Kidney (tissue), 14 donors: Measurements from ENCODE around the gene ABHD12. TPM values are rescaled to one million over a fixed set of nuclear protein-coding genes. Genes with fewer than 3 reads are reported as not detected.
"Not testable (repeated sequence)": the region's sequence is repeated elsewhere in the genome, so short reads cannot be mapped to it uniquely, and the experiment has no call there.

ENCODE experiments used
- DNase-seq, 5 donors: peaks; one replicate each; pipeline ENCODE4 v3.0.0-alpha.2; 2013 to 2020
- FAIRE-seq: peaks from 2 replicates; lab custom pipeline; 2012; peaks lifted over from hg19 to GRCh38; lab: Jason Lieb, UNC
- H3K27ac ChIP-seq, 2 donors: one replicate each; pipeline ENCODE4 v1.7.0; 2013; ENCODE audit warnings: low read depth in 2 of 2, low read length in 2 of 2, inconsistent platforms in 1 of 2
- H3K27me3 ChIP-seq: one replicate; pipeline ENCODE4 v1.7.1; 2013; ENCODE audit warnings: low read length, inconsistent platforms; ENCODE audit not compliant: control insufficient read depth, insufficient read depth
- H3K36me3 ChIP-seq, 3 donors: one replicate each; pipeline versions ENCODE4 v1.7.0 to v1.7.1; 2013; ENCODE audit warnings: low read length in 3 of 3, control low read depth in 1 of 3, inconsistent platforms in 1 of 3; ENCODE audit not compliant: insufficient read depth in 3 of 3, control insufficient read depth in 2 of 3
- H3K4me1 ChIP-seq, 3 donors: one replicate each; pipeline versions ENCODE4 v1.7.0 to v1.7.1; 2013; ENCODE audit warnings: low read length in 3 of 3, inconsistent platforms in 1 of 3, low read depth in 1 of 3; ENCODE audit not compliant: control insufficient read depth in 2 of 3, insufficient read depth in 2 of 3
- H3K4me3 ChIP-seq, 3 donors: one replicate each; pipeline versions ENCODE4 v1.7.0 to v1.8.1; 2013; ENCODE audit warnings: low read length in 3 of 3, control low read depth in 1 of 3, inconsistent platforms in 1 of 3
- H3K9ac ChIP-seq, 3 donors: one replicate each; pipeline versions ENCODE4 v1.7.0 to v1.7.1; 2013; ENCODE audit warnings: low read length in 3 of 3, control low read depth in 1 of 3, inconsistent platforms in 1 of 3
- H3K9me3 ChIP-seq, 3 donors: one replicate each; pipeline versions ENCODE4 v1.7.0 to v1.7.1; 2013; ENCODE audit warnings: low read length in 3 of 3, control low read depth in 1 of 3, inconsistent platforms in 1 of 3; ENCODE audit not compliant: control insufficient read depth in 2 of 3, insufficient read depth in 1 of 3
- intact Hi-C: fragments of 100-400 bp; cut with DNase I; formaldehyde crosslinking; loops from one replicate; pipeline ENCODE4 v1.11.1; 2022
- polyA plus RNA-seq: library from polyadenylated mRNA; stranded (reverse); fragments of 350-450 nt; fragmentation: Illumina TruSeq; extraction: RNeasy Lipid Tissue Mini Kit (QIAGEN cat#74804); gene quantifications from one replicate; pipeline ENCODE4 v1.2.3, GENCODE V29; 2014; ENCODE audit warnings: low read depth, low replicate concordance; ENCODE audit not compliant: insufficient read depth
- total RNA-seq: library from RNA; stranded (reverse); fragmentation: NEBNext Ultra II Directional; extraction: Animal tissue kit (Norgen Biotek cat#: 25700); gene quantifications from one replicate; pipeline ENCODE4 v1.2.1, GENCODE V29; 2021
- TF ChIP-seq, protein P1 (sequence below): IDR thresholded peaks from 3 replicates; pipeline ENCODE4 v1.5.1; 2012; ENCODE audit warnings: mild to moderate bottlenecking, moderate library complexity, borderline replicate concordance; ENCODE audit not compliant: insufficient read depth; ENCODE audit errors: extremely low read depth
- donor health status: control.
- donor health status: control.
- donor health status: control.
- donor health status: control.
- donor health status: control.
- donor health status: DM: yes; HTN: yes; CAD: no.
- donor health status: Normal renal cell carcinoma (clear cell type).

Gene ABHD12
- total and polyA plus RNA-seq, 2 donors from 2014 or later, result 61.5 to 68.1 TPM

DNA sequence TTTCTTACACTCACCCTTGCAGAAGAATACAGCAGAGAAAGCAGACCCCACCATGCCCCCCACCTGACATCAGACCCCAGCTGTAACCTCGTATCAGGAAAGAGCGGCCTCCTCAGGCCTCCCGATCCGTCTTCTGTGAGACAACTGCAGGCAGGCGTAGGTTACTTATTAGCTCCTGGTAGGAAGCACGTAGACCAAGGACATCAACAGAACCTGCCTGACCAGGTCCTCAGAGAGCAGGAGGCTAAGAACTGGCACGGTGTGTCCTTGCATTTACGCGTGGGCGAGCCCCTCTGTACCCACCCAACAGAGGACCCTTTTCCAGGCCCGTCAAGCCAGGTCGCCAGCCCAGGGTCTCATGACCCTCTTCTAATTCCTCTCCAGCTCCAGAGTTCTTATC lies 51.0 kb downstream of the ABHD12 start:
- Histone ChIP-seq H3K4me3 (peak overlapping the region in 2 of 3 donors; percentile 11 to 18), H3K27me3 (no peaks in the 10 kb centered on the region), H3K36me3 (no peaks in the 10 kb centered on the region), H3K9ac (no peak overlapping the region), H3K27ac (peak overlapping the region; percentile 61 to 65), H3K4me1 (peaks cover 0 to 16% (median 13%) of the 10 kb centered on the region in 3 donors), H3K9me3 (no peaks in the 10 kb centered on the region)
- TF ChIP-seq, protein P1, sequence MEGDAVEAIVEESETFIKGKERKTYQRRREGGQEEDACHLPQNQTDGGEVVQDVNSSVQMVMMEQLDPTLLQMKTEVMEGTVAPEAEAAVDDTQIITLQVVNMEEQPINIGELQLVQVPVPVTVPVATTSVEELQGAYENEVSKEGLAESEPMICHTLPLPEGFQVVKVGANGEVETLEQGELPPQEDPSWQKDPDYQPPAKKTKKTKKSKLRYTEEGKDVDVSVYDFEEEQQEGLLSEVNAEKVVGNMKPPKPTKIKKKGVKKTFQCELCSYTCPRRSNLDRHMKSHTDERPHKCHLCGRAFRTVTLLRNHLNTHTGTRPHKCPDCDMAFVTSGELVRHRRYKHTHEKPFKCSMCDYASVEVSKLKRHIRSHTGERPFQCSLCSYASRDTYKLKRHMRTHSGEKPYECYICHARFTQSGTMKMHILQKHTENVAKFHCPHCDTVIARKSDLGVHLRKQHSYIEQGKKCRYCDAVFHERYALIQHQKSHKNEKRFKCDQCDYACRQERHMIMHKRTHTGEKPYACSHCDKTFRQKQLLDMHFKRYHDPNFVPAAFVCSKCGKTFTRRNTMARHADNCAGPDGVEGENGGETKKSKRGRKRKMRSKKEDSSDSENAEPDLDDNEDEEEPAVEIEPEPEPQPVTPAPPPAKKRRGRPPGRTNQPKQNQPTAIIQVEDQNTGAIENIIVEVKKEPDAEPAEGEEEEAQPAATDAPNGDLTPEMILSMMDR, result no peak
- intact Hi-C loops, result no loop called here
- DNase-seq (peak in 1 of 5 donors; percentile 65), FAIRE-seq (no peak)

DNA sequence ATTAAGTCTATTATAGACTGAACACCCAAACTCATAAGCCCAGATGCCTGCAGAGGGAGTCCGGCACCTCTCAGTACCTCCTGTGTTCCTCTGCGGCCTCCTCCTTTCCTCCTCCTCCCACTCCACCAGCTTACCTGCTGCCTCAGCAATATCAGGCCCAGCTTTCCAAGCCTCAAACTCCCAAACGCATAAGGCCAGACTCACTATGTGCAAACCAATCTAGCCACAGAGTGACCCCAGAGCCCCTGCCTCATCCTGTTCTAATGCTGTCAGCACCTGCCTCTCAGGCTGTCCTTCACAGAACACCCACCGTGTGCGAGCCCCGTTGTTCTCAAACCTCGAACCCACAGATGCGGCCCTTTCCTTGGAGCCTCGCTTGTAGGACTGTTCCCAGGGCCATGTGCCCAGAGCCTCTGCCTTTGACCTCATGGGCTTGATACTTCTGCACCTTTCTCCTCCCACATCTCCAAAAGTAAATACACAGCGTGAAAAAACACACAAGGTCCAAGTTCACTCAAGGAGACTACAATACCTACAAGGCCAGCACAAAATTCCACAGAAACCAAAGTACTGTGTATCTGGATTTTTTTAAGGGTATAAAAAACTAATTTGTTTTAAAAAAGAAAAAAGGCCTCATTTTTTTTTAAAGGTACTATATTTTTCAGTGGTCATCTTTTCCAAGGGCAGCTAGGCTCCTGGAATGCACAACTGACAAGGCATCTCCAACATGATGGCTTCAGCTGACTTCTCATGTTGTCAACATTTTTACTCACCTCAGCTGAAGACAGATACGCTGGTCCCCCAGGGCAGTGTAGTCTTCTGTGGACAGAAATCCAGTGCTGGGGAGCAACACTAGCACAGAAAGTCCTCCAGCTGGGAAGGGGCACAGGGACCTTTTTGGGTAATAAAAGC lies 52.3 kb downstream of the ABHD12 start:
- TF ChIP-seq, protein P1, result no peak
- H3K4me1 ChIP-seq, result peaks cover 0 to 16% (median 10%) of the 10 kb centered on the region in 3 donors
- FAIRE-seq (no peak), DNase-seq (peak in 1 of 5 donors; percentile 34)
- no peaks in the 10 kb centered on the region for H3K27me3 ChIP-seq
- H3K36me3 ChIP-seq, result no peaks in the 10 kb centered on the region
- intact Hi-C loops, result no loop called here
- H3K4me3 ChIP-seq, result peak overlapping the region in 1 of 3 donors; percentile 3
- H3K9ac ChIP-seq, result peak overlapping the region in 1 of 3 donors; percentile 7
- peak overlapping the region; percentile 26 to 60 for H3K27ac ChIP-seq
- H3K9me3 ChIP-seq, result no peaks in the 10 kb centered on the region

DNA sequence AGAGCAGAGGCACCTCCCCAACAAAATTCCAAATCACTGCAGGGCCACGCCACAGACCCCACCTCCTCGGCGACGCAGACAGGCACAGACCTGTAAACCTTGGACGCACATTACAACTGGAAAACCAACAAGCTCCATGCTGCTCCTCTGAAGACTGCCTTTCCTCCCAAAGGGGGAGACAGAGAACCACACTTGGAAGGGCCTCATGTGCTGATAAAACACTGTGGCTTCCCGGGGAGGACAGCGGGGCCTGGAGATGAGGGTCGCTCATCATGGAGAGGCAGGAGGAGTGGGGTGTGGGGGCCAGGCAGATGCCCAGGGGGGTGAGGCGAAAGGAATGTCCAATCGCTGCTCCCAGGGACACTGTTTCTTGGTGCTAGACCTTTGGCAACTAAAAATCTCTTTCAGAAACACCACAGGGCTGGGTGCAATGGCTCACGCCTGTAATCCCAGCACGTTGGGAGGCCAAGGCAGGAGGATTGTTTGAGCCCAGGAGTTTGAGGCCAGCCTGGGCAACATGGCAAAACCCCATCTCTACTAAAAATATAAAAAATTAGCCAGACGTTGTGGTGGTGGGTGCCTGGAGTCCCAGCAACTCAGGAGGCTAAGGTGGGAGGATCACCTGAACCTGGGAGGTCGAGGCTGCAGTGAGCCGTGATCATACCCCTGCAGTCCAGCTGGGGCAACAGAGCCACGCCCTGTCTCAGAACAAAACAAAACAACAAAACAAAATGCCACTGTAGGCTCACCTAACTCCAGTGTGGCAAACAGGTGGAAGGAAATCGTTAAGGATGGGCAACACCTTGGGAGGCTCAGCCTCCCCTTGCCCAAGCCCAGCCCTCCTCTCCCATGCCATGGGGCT lies 53.8 kb downstream of the ABHD12 start:
- FAIRE-seq (no peak), DNase-seq (peak in 1 of 5 donors; percentile 37)
- TF ChIP-seq, protein P1, result peak; percentile 22
- no peaks in the 10 kb centered on the region for H3K9me3 ChIP-seq
- no peaks in the 10 kb centered on the region for H3K36me3 ChIP-seq
- H3K27ac ChIP-seq, result no peak overlapping the region
- intact Hi-C loops, result no loop called here
- H3K4me1 ChIP-seq, result peaks cover 0 to 16% (median 10%) of the 10 kb centered on the region in 3 donors
- H3K9ac ChIP-seq, result no peak overlapping the region
- no peaks in the 10 kb centered on the region for H3K27me3 ChIP-seq
- H3K4me3 ChIP-seq, result no peak overlapping the region

DNA sequence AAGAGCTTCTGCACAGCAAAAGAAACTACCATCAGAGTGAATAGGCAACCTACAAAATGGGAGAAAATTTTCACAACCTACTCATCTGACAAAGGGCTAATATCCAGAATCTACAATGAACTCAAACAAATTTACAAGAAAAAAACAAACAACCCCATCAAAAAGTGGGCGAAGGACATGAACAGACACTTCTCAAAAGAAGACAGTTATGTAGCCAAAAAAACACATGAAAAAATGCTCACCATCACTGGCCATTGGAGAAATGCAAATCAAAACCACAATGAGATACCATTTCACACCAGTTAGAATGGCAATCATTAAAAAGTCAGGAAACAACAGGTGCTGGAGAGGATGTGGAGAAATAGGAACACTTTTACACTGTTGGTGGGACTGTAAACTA lies 55.7 kb downstream of the ABHD12 start:
- peaks cover 0 to 14% (median 10%) of the 10 kb centered on the region in 3 donors for H3K4me1 ChIP-seq
- FAIRE-seq, H3K27me3 ChIP-seq, H3K9ac ChIP-seq, intact Hi-C loops, H3K9me3 ChIP-seq, H3K27ac ChIP-seq, H3K36me3 ChIP-seq, H3K4me3 ChIP-seq, DNase-seq: not testable (repeated sequence)
